ENCODE results near the gene ESYT3.

DNA sequence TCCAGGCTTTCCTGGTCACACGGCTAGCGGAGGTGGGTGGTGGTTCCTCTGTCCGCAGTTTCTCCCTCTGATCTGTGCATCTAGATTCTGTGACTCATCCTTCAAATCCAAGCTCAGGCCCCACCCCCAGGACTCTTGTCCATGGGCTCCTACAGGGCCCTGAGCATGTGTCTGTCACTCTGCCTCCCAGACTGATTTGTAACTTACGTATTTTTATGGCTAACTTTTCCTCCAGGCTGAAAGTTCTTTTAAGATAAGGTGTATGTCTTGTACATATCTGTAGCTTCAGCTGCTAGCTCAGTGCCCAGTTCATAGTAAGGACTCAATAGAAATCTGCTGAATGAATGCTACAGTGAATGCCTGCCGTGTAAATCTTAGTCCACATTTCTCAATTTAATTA lies 8.0 kb downstream of the ESYT3 start:
- TF ChIP-seq POLR2A (IDR thresholded peaks at IDR 0.05) (no peak), CTCF (IDR thresholded peaks at IDR 0.05) (no peak), EP300 (IDR thresholded peaks at IDR 0.05) (no peak)
